HG02885 (cell line): Measurements from ENCODE around the gene SLC25A47.
"Not testable (repeated sequence)": the region's sequence is repeated elsewhere in the genome, so short reads cannot be mapped to it uniquely, and the experiment has no call there.

Experiments used
- ATAC-seq: cut with Tn5 transposase; IDR thresholded peaks from one replicate; pipeline ENCODE4 v1.9.1; 2021; ENCODE audit warnings: mild to moderate bottlenecking; ENCODE audit not compliant: unreplicated experiment, poor library complexity

SLC25A47 gene

GRCh38 chr14:100341301-100342031, 18.3 kb downstream of the SLC25A47 start:
- peak; percentile 61 for ATAC-seq

DNA sequence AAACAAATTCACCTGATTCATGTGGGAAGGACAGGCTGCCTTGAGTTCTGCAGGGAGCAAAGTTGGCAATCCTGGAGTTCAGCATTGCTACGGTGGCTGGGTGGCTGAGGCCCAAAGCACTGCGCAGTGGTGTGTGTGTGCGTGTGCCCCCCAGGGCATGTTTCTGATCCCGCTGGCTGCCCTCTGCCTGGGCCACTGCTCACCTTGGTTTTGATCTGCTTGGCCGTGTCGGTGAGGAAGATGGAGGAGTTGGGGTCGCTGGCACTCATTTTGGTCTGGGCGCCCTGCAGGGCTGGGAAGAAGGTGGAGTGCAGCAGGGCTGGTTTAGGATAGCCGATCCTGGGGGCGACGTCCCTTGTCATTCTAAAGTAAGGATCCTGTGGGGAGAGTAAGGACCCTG, 19.1 kb downstream of the SLC25A47 start:
- no peak for ATAC-seq

DNA sequence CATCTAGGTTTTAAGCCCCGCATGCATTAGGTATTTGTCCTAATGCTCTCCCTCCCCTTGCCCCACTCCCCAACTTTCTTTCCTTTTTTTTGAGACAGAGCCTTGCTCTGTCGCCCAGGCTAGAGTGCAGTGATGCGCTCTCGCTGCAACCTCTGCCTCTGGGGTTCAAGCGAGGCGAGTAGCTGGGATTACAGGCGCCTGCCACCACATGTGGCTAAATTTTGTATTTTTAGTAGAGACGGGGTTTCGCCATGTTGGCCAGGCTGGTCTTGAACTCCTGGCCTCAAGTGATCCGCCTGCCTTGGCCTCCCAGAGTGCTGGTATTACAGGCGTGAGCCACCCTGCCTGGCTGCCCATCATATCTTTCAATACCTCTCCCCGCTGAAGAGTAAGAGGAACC, 19.7 kb downstream of the SLC25A47 start:
- not testable (repeated sequence) for ATAC-seq

- ATAC-seq: not testable (repeated sequence)
These were observed 21.5 kb downstream of the SLC25A47 start for GRCh38 chr14:100344657-100345056.

DNA sequence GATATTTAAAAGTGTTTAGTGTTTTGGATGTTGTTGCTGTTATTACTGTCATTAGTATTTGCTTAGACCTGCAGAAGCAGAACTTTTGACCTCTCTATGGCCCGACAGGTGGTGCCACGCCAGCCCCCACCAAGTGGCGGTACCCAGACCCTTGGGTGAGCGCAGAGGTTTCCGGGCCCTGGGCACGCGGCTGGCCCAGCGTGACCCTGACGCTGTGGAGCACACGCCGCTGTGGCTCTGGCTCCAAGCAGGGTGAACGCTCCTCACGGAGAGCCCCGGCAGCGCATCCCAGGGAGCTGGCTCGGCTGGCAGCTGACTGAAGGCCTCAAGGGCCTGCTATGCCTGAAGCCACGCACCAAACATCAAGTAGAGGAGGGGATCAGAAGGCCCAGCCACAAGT, 22.6 kb downstream of the SLC25A47 start:
- no peak for ATAC-seq

- ATAC-seq: no peak
These were observed 23.4 kb downstream of the SLC25A47 start for GRCh38 chr14:100346306-100347091.

- ATAC-seq: no peak
These were observed 25.2 kb downstream of the SLC25A47 start for GRCh38 chr14:100348253-100348729.

GRCh38 chr14:100348784-100349685, 25.9 kb downstream of the SLC25A47 start:
- ATAC-seq: no peak

DNA sequence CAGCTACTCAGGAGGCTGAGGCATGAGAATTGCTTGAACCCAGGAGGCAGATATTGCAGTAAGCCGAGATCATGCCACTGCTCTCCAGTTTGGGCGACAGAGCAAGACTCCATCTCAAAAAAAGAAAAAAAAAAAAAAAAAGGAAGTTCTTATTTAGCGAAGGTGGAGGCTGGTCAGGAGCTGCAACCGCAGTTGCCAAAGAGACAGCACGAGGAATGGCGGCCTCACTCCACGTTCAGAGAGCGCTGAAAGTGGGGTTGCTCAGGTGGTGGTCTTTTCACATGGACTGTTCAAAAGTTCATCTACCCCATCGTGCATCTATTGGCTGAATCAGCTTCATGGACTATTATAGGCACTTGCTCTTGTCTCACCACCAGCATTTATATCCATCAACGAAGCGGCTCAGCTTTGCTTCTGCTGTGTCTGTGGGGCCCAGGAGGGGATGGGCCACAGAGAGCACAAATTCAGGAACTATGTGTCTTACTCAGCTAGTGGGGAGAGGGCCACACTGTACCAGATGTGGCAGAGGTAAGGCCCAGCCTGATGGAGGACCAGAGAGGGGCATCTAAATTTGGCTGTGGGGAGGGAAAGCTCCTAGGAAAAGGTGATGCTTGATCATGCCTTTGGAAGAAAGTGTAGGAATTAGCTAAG, 27.3 kb downstream of the SLC25A47 start:
- no peak for ATAC-seq

DNA sequence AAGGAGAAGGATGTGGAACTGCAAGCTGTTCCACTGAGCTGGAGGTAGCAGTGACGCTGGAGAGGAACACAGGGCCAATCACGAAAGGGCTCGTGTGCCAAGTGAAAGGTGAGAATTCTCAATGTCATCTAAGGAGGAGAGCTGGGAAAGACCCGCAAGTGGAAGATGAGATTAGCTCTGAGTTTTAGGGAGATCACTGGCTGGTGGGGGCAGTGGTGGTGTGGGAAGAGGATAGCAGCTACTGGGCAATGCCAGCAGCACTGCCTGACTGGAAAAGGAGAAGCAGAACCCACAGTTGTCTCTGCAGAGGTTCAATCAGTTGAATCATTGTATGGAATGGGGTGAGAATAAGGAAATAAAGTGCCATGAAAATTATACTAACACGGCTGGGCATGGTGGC, 27.8 kb downstream of the SLC25A47 start:
- ATAC-seq: no peak

DNA sequence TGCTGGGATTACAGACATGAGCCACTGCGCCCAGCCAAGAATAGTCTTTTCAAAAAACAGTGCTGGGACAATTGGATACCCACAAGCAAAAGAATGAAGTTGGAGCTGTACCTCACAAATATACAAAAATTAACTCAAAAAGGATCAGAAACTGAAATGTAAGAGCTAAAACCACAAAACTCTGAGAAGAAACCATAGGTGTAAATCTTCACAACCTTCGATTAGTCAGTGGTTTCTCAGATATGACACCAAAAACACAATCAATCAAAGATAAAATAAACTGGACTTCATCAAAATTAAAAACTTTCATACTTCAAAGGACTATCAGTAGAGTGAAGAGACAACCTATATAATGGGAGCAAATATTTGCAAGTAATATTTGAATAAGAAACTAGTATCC, 35.3 kb downstream of the SLC25A47 start:
- ATAC-seq: no peak

- no peak for ATAC-seq
These were observed 36.0 kb downstream of the SLC25A47 start for GRCh38 chr14:100359111-100359510.

- ATAC-seq: no peak
These were observed 36.7 kb downstream of the SLC25A47 start for GRCh38 chr14:100359881-100360280.

DNA sequence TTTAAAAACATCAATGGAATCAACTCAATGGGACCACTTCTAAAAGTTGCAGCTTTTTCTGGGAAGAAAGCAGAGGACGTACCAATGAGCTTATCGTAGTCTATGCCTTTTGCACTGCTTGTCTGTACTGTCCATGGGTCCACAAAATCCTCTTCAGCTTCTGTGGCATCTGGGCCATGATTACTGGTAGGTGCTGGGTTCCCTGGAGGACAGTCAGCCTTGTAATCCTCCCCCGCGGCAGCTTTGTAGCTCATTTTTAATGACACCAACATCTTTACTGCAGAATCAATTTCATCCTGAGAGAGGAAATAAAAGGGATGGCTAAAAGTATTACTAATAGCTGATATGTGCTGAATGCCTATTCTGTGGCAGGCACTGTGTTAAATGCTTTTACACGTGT, 38.5 kb downstream of the SLC25A47 start:
- ATAC-seq: no peak

DNA sequence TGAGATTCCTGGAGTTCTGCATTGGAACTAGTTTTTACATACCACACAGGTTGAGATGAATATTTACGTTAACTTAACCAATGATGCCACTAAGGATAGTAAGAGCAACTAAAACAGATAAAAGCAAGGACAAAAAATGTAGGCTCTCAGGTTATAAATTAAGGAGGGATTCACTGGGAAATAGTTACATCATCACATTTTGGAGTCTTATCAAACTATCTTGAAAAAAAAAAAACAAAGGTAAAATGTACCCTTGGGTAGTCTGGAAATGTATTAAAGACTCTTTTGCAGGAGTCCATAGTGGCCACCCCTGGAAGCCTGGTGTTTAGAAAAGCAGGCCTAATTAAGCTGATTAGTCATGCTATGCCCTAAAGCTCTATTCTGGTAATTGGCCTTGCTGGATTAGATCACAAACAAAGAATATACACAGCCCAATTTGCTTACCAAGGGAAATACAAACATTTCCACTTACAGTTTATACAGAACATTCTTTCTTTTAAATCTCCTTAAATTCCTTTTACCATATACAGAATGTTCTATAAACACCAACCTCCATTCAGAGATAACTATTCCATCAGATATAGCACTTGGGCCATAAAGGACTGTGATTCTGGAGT, 39.3 kb downstream of the SLC25A47 start:
- ATAC-seq: no peak

- no peak for ATAC-seq
These were observed 39.9 kb downstream of the SLC25A47 start for GRCh38 chr14:100363053-100363452.

DNA sequence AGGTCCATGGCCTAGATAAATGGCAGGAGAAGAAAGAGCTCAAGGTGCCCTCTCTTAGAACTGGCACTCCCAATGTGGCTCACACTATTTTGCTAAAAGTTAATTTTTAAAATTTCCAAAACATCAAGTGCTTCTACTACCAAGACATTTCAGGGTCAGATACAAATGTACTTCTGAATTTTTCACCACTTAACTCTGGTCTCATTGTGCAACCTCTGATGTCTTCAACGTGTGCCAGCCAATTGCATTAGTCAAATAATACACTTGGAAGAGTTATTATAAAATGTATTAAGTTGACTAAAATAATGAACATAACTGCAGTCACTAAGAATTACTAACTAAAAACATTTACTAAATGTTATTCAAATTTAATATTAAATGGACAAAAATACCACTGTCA, 41.3 kb downstream of the SLC25A47 start:
- no peak for ATAC-seq

DNA sequence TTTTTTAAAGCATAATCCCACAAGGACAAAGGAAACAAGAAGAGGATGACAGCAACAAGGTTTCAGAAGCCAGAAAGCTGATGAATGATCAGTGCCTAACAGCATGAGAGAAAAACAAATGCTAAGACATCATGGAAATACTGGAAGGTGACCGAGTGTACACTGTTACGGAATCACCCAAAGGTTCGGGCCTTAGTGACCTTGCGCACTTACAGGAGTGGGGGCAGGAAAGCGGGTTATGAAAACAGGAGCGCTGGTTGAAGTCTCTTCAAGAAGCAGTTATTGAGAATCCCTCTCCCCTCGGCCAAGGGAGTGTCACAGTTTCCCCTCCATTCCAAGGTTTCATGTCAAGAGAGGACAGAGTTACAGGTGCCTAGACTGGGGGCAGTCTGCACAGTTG, 42.6 kb downstream of the SLC25A47 start:
- no peak for ATAC-seq

DNA sequence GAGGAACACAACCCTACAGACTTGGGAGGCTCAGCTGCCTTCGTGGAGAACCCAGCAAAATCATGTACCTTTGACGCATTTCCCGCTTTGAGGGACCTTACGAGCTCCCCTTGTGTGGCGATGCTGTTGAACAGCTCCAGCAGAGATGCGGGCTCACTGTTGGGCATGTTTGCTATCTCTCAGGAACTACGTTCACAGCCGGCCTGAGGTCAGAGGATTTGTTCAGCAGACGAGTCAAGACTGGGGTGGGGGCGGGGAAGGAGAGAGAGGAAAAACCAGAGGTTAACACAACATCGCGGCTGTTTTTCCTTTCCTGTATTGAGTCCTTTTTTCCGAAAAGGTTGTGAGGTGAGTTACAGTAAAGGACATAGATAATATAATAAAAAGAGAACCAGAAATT, 45.9 kb downstream of the SLC25A47 start:
- no peak for ATAC-seq

GRCh38 chr14:100370003-100370402, 46.9 kb downstream of the SLC25A47 start:
- ATAC-seq: no peak
